ENCODE data around the gene DENND1A. TPM values are rescaled to one million over a fixed set of nuclear protein-coding genes. Genes with fewer than 3 reads are reported as not detected.

The DENND1A gene
- total and polyA plus RNA-seq, 2 of the 13 experiments (the other 11 are each of a cell fraction or from before 2014, with no cell fraction given): 14.8 to 30.1 TPM

- no peak overlapping the region for H2AFZ ChIP-seq (ENCODE audit: low read length)
Observed at GRCh38 chr9:123349033-123349432, 580.9 kb downstream of the DENND1A start.

GRCh38 chr9:123348317-123348992 is 581.5 kb downstream of the DENND1A start:
- Histone ChIP-seq H2AFZ (ENCODE audit: low read length) (no peak overlapping the region), H3K79me2 (ENCODE audit: insufficient read depth, low read length) (no peaks in the 10 kb centered on the region), H3K9me3 (ENCODE audit: low read length) (no peaks in the 10 kb centered on the region), H3K9ac (ENCODE audit: insufficient read depth, low read depth, low read length) (no peak overlapping the region), H3K4me2 (ENCODE audit: low read depth, low read length) (no peak overlapping the region), H4K20me1 (ENCODE audit: insufficient read depth, low read length) (no peaks in the 10 kb centered on the region), H3K27me3 (ENCODE audit: control insufficient read depth in 1 of 2, insufficient read depth in 2 of 2, low read length in 2 of 2) (peaks cover 2 to 40% of the 10 kb centered on the region in 2 experiments), H3K27ac (ENCODE audit: extremely low read length, insufficient read depth, low read length) (no peak overlapping the region), H3K4me3 (replicated peaks in 1 of 3; ENCODE audit: insufficient read depth in 1 of 3, low read depth in 2 of 3, low read length in 3 of 3) (no peak overlapping the region), H3K4me1 (ENCODE audit: insufficient read depth, low read length) (peaks cover 35% of the 10 kb centered on the region), H3K36me3 (replicated peaks in 1 of 2; ENCODE audit: control insufficient read depth in 1 of 2, insufficient read depth in 2 of 2, low read length in 2 of 2) (no peaks in the 10 kb centered on the region)
- in situ Hi-C loops (cut with HindIII; ENCODE audit: extremely low pct_ligation_motif_present, low pct_unique_long_range_greater_than_20kb) (no loop called here), intact Hi-C loops (cut with micrococcal nuclease; ENCODE audit: unreplicated experiment) (loop anchor here (2.0 to 5.0 kb wide), 2 partner anchors 124 to 246 kb away; no protein-coding TSS in a partner anchor)
- peak; percentile 10; the same call in 1 of the 3 replicates for ATAC-seq
- no peak for DNase-seq (ENCODE audit: low spot score)
- TF ChIP-seq GATAD2A (CRISPR knock-in tag; IDR thresholded peaks at IDR 0.05): no peak
- no peak for TF ChIP-seq ZNF17 (CRISPR knock-in tag; IDR thresholded peaks at IDR 0.05)
- TF ChIP-seq CSRNP2 (CRISPR knock-in tag; conservative IDR thresholded peaks at IDR 0.05; ENCODE audit: low read depth): no peak
- FAIRE-seq: no peak
- ChIA-PET CTCF (ENCODE audit: low intra/inter-chr PET ratio, low total read pairs) (no interaction called here), POLR2A (interaction anchor here (1.1 kb wide), 1 partner anchor 24 kb away, joined by 3 read pairs; no protein-coding TSS in a partner anchor)
- 13% methylated on average over 6 of the region's 9 CpGs for WGBS (ENCODE audit: low lambda C conversion rate)
- BruUV-seq (replicated peaks): no TSS peak

More at GRCh38 chr9:123349033-123349432, 580.9 kb downstream of the DENND1A start:
- Histone ChIP-seq H3K27me3 (ENCODE audit: control insufficient read depth in 1 of 2, insufficient read depth in 2 of 2, low read length in 2 of 2) (peaks cover 2 to 40% of the 10 kb centered on the region in 2 experiments), H3K9me3 (ENCODE audit: low read length) (no peaks in the 10 kb centered on the region), H3K4me3 (replicated peaks in 1 of 3; ENCODE audit: insufficient read depth in 1 of 3, low read depth in 2 of 3, low read length in 3 of 3) (no peak overlapping the region), H3K9ac (ENCODE audit: insufficient read depth, low read depth, low read length) (no peak overlapping the region), H3K27ac (ENCODE audit: extremely low read length, insufficient read depth, low read length) (no peak overlapping the region), H3K4me1 (ENCODE audit: insufficient read depth, low read length) (peaks cover 37% of the 10 kb centered on the region), H3K36me3 (replicated peaks in 1 of 2; ENCODE audit: control insufficient read depth in 1 of 2, insufficient read depth in 2 of 2, low read length in 2 of 2) (no peaks in the 10 kb centered on the region), H3K79me2 (ENCODE audit: insufficient read depth, low read length) (no peaks in the 10 kb centered on the region), H3K4me2 (ENCODE audit: low read depth, low read length) (no peak overlapping the region), H4K20me1 (ENCODE audit: insufficient read depth, low read length) (no peaks in the 10 kb centered on the region)
- no peak for FAIRE-seq
- 19% methylated on average over 3 of the region's 3 CpGs for WGBS (ENCODE audit: low lambda C conversion rate)
- intact Hi-C loops (cut with micrococcal nuclease; ENCODE audit: unreplicated experiment) (loop anchor here (2.0 to 5.0 kb wide), 2 partner anchors 124 to 247 kb away; no protein-coding TSS in a partner anchor), in situ Hi-C loops (cut with HindIII; ENCODE audit: extremely low pct_ligation_motif_present, low pct_unique_long_range_greater_than_20kb) (no loop called here)
- no peak for ATAC-seq
- TF ChIP-seq ONECUT2 (CRISPR knock-in tag; IDR thresholded peaks at IDR 0.05) (no peak), ZNF121 (CRISPR knock-in tag; IDR thresholded peaks at IDR 0.05) (peak; percentile 90)
- POLR2A ChIA-PET: interaction anchor here (1.1 kb wide), 1 partner anchor 24 kb away, joined by 3 read pairs; no protein-coding TSS in a partner anchor
- CTCF ChIA-PET (ENCODE audit: low intra/inter-chr PET ratio, low total read pairs): interaction anchor here (1.6 to 2.7 kb wide), 2 partner anchors 246 to 267 kb away, joined by 4 to 27 read pairs; no protein-coding TSS in a partner anchor
- no peak for DNase-seq (ENCODE audit: low spot score)
- BruUV-seq (replicated peaks): no TSS peak
